Esophagus muscularis mucosa (tissue), 4 donors: ENCODE measurements around the gene PTPN14. TPM values are rescaled to one million over a fixed set of nuclear protein-coding genes. Genes with fewer than 3 reads are reported as not detected.

ENCODE experiments used
- DNase-seq: peaks from one replicate; pipeline ENCODE4 v3.0.0-alpha.2; 2017; ENCODE audit errors: extremely low spot score
- H3K27ac ChIP-seq, 4 donors: fragments of 200-600 bp; sonication (generic); replicated peaks in 1 of 4; 1 replicate in 3 of 4; 2 replicates in 1 of 4; pipeline ENCODE4 v1.5.1; 2016 to 2019; ENCODE audit warnings: mild to moderate bottlenecking in 1 of 4
- H3K27me3 ChIP-seq, 4 donors: fragments of 200-600 bp; sonication (generic); one replicate each; pipeline versions ENCODE4 v1.5.1 to v1.6.0; 2016 to 2019
- H3K36me3 ChIP-seq, 4 donors: fragments of 200-600 bp; sonication (generic); one replicate each; pipeline ENCODE4 v1.5.1; 2016 to 2019
- H3K4me1 ChIP-seq, 4 donors: fragments of 200-600 bp; sonication (generic); one replicate each; pipeline ENCODE4 v1.5.1; 2016 to 2019
- H3K4me3 ChIP-seq, 4 donors: fragments of 200-600 bp; sonication (generic); 1 replicate in 2 of 4; 2 replicates in 2 of 4; pipeline ENCODE4 v1.5.1; 2016 to 2019; ENCODE audit warnings: mild to moderate bottlenecking in 4 of 4, moderate library complexity in 1 of 4
- H3K9me3 ChIP-seq, 4 donors: fragments of 200-600 bp; sonication (generic); 1 replicate in 3 of 4; 2 replicates in 1 of 4; pipeline ENCODE4 v1.5.1; 2016 to 2019
- EP300 ChIP-seq: sonication (generic); formaldehyde crosslinking; IDR thresholded peaks from one replicate; pipeline ENCODE4 v1.6.1; 2017; ENCODE audit warnings: antibody characterized with exemption
- POLR2A ChIP-seq: fragments of 450-650 bp; IDR thresholded peaks from one replicate; pipeline ENCODE4 v1.6.1; 2017; ENCODE audit warnings: antibody characterized with exemption, moderate library complexity, mild to moderate bottlenecking, low read depth
- POLR2AphosphoS5 ChIP-seq, 2 donors: sonication (generic); formaldehyde crosslinking; IDR thresholded peaks; one replicate each; pipeline ENCODE4 v1.6.1; 2017; ENCODE audit warnings: antibody characterized with exemption in 2 of 2
- WGBS: methylation state at CpG from one replicate; pipeline ENCODE4 v1.1.5; 2018; 5-methylcytosine and 5-hydroxymethylcytosine counted together
- intact Hi-C: fragments of 100-400 bp; cut with DNase I; formaldehyde crosslinking; loops from one replicate; pipeline ENCODE4 v1.15.1; 2023
- total RNA-seq, 4 donors: library from RNA; depleted of rRNA; stranded (reverse); fragments of >200 nt; gene quantifications; one replicate each; pipeline versions ENCODE4 v1.1.0 to v1.2.1, GENCODE V29; 2016
- TF ChIP-seq, protein P1 (sequence below), 3 experiments: fragments of 200-600 bp in 2 of 3; fragments of 450-650 bp in 1 of 3; sonication (generic) in 2 of 3; IDR thresholded peaks; one replicate each; pipeline ENCODE4 v1.5.1; 2017 to 2019; ENCODE audit warnings: antibody characterized with exemption in 3 of 3, mild to moderate bottlenecking in 2 of 3, moderate library complexity in 1 of 3

PTPN14 gene
- total RNA-seq, 4 donors from 2014 or later: 48.5 to 108 (median 69.1) TPM

DNA sequence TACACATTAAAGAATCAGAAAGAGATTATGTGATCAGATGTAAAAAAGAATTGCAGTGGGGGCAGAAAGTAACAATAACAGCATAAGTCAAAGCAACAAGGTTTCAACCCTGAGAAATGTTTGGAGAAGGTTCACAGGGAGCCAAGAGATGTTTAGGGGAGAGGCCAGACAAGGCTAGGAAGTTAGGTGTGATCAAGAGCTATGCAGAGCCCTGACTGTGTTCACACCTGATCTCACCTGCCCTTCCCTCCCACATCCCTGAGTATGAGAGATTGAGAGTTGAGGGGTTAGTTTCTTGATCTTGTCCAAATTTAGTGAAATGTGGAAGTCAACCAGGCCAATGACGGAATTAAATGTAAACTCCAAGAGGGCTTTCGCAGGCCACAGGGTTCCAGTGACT is 10.2 kb downstream of the PTPN14 start:
- intact Hi-C loops: no loop called here
- WGBS: 47% methylated on average over 2 of the region's 2 CpGs
- Histone ChIP-seq H3K36me3 (no peaks in the 10 kb centered on the region), H3K4me1 (peaks cover 37 to 91% (median 82%) of the 10 kb centered on the region in 4 donors), H3K27ac (peak overlapping the region; percentile 61 to 73 (median 69)), H3K9me3 (no peaks in the 10 kb centered on the region), H3K27me3 (no peaks in the 10 kb centered on the region), H3K4me3 (no peak overlapping the region)
- TF ChIP-seq, protein P1, sequence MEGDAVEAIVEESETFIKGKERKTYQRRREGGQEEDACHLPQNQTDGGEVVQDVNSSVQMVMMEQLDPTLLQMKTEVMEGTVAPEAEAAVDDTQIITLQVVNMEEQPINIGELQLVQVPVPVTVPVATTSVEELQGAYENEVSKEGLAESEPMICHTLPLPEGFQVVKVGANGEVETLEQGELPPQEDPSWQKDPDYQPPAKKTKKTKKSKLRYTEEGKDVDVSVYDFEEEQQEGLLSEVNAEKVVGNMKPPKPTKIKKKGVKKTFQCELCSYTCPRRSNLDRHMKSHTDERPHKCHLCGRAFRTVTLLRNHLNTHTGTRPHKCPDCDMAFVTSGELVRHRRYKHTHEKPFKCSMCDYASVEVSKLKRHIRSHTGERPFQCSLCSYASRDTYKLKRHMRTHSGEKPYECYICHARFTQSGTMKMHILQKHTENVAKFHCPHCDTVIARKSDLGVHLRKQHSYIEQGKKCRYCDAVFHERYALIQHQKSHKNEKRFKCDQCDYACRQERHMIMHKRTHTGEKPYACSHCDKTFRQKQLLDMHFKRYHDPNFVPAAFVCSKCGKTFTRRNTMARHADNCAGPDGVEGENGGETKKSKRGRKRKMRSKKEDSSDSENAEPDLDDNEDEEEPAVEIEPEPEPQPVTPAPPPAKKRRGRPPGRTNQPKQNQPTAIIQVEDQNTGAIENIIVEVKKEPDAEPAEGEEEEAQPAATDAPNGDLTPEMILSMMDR (IDR thresholded peaks at IDR 0.05): no peak
- TF ChIP-seq POLR2A (no peak), EP300 (no peak), POLR2AphosphoS5 (IDR thresholded peaks at IDR 0.05) (no peak)
- DNase-seq: no peak

DNA sequence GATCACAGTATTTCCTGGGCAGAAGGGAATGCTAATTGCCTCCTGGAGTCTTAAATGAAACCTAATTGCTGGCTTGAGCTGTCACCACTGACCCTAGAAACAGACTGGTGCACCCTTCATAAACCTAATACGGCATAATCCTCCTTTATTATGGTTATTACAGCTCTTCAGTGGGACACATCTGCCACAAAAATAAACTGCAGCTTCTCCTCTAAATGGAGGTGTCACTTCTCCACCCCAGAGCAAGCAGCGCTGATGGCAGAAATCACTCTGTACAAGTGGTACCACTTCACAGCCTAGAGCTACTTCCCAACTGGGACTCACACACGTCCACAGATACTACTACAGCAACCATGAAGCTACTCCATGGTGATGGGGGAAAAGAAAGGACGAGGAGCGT is 11.1 kb downstream of the PTPN14 start:
- peaks cover 37 to 84% (median 82%) of the 10 kb centered on the region in 4 donors for H3K4me1 ChIP-seq
- 73% methylated on average over 5 of the region's 5 CpGs for WGBS
- DNase-seq: no peak
- H3K27me3 ChIP-seq: no peaks in the 10 kb centered on the region
- H3K27ac ChIP-seq: peak overlapping the region; percentile 16 to 73 (median 65)
- intact Hi-C loops: no loop called here
- TF ChIP-seq, protein P1 (IDR thresholded peaks at IDR 0.05): no peak
- TF ChIP-seq EP300 (no peak), POLR2AphosphoS5 (IDR thresholded peaks at IDR 0.05) (no peak), POLR2A (no peak)
- no peak overlapping the region for H3K4me3 ChIP-seq
- H3K9me3 ChIP-seq: no peaks in the 10 kb centered on the region
- H3K36me3 ChIP-seq: no peaks in the 10 kb centered on the region

DNA sequence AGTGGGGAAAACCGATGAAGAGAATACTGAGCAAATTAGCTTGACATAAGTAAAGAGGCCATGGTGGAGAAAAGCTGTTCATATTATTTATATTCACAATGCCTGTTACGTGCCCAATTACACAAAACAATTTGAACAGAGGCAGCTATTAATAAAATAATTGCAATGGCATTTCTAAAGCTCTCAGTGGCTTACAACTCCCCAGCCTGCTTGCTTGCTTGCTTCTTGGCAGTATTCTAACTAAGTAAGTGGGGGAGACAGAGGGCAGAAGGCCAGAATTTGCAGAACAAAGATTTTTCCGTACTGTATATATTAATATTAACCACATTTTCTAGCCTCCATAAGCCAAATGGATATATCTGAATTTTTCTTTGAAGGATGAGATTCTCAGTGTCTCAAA is 12.9 kb downstream of the PTPN14 start:
- TF ChIP-seq POLR2A (no peak), POLR2AphosphoS5 (IDR thresholded peaks at IDR 0.05) (no peak), EP300 (no peak)
- TF ChIP-seq, protein P1 (IDR thresholded peaks at IDR 0.05): no peak
- intact Hi-C loops: no loop called here
- Histone ChIP-seq H3K27ac (peak overlapping the region; percentile 47 to 73 (median 65)), H3K27me3 (no peaks in the 10 kb centered on the region), H3K4me3 (no peak overlapping the region), H3K9me3 (no peaks in the 10 kb centered on the region), H3K4me1 (peaks cover 37 to 77% (median 72%) of the 10 kb centered on the region in 4 donors), H3K36me3 (no peaks in the 10 kb centered on the region)
- WGBS: 35% methylated on average over 3 of the region's 3 CpGs
- no peak for DNase-seq

- intact Hi-C loops: no loop called here
- no peaks in the 10 kb centered on the region for H3K27me3 ChIP-seq
- no peak for DNase-seq
- H3K36me3 ChIP-seq: peaks cover 0 to 1% (median under 1%) of the 10 kb centered on the region in 4 donors
- no peak for TF ChIP-seq EP300
- TF ChIP-seq POLR2AphosphoS5 (IDR thresholded peaks at IDR 0.05): no peak
- no peak for TF ChIP-seq POLR2A
- TF ChIP-seq, protein P1 (IDR thresholded peaks at IDR 0.05): no peak
- H3K27ac ChIP-seq: peak overlapping the region; percentile 47 to 73 (median 65)
- no peak overlapping the region for H3K4me3 ChIP-seq
- peaks cover 36 to 73% (median 69%) of the 10 kb centered on the region in 4 donors for H3K4me1 ChIP-seq
- 66% methylated on average over 4 of the region's 4 CpGs for WGBS
- H3K9me3 ChIP-seq: no peaks in the 10 kb centered on the region
Observed at GRCh38 chr1:214537872-214538473, 13.4 kb downstream of the PTPN14 start.

DNA sequence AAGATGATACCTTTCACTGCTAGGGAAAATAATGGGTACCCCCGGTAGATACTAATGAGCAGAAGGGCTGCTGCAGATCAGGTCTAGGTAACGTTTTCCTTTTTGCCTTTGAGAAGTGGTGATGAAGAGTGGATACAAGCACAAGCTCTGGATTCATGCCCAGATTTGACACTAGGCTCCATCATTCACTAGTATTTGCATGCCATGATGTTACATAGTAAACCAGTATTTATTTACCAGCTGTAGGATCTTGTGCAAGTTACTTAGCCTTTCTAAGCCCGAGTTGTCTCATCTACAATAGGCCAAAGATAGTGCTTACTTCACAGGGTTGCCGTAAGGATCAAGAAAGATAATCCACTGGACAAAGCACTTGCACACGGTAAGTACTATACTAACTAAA is 14.2 kb downstream of the PTPN14 start:
- no peak for DNase-seq
- intact Hi-C loops: no loop called here
- Histone ChIP-seq H3K27me3 (no peaks in the 10 kb centered on the region), H3K9me3 (no peaks in the 10 kb centered on the region), H3K27ac (peak overlapping the region in 3 of 4 donors; percentile 61 to 73 (median 69)), H3K4me1 (peaks cover 29 to 65% (median 65%) of the 10 kb centered on the region in 4 donors), H3K4me3 (no peak overlapping the region), H3K36me3 (peaks cover 0 to 9% (median 7%) of the 10 kb centered on the region in 4 donors)
- TF ChIP-seq POLR2AphosphoS5 (IDR thresholded peaks at IDR 0.05) (no peak), EP300 (no peak), POLR2A (no peak)
- TF ChIP-seq, protein P1 (IDR thresholded peaks at IDR 0.05): no peak
- WGBS: 72% methylated on average over 5 of the region's 5 CpGs
